NCI-H1930 (cell line): Measurements from ENCODE around the gene UBR7.
"Not testable (repeated sequence)": the region's sequence is repeated elsewhere in the genome, so short reads cannot be mapped to it uniquely, and the experiment has no call there.

Experiments
- DNase-seq, 2 experiments: peaks; one replicate each; lab custom pipeline; 2025; lab: John Stamatoyannopoulos, UW

Gene UBR7, protein sequence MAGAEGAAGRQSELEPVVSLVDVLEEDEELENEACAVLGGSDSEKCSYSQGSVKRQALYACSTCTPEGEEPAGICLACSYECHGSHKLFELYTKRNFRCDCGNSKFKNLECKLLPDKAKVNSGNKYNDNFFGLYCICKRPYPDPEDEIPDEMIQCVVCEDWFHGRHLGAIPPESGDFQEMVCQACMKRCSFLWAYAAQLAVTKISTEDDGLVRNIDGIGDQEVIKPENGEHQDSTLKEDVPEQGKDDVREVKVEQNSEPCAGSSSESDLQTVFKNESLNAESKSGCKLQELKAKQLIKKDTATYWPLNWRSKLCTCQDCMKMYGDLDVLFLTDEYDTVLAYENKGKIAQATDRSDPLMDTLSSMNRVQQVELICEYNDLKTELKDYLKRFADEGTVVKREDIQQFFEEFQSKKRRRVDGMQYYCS

DNA sequence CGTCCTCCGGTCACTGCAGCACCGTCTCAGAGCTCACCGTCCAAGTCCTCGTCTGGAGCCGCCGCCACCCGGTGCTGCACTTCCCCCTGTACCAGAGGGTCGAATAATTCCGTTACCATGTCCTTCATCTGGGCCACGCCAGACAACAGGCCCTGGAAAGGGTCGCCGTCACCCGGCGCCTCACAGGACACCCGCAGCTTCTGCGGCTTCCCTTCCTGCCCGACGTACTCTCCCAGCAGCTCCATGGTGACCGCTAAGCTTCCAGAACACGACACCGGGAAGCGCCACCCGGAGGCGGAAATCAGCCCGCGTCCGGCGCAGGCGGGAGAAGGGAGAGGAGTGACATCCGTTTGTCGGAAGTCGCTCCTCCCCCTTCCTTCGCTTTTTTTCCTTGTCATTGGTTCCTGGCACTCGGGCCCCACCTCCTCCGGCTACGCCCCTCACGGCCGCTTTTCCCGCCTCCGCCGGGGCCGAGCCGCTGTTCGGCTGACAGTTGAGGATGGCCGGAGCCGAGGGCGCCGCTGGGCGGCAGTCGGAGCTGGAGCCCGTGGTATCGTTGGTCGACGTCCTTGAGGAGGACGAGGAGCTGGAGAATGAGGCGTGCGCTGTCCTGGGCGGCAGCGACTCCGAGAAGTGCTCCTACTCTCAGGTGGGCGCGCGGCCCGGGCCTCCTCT is at the start of gene UBR7, which contains the start of gene GON7:
UBR7 (plus strand) TSS at position 464 of the 675 bp plus-strand sequence; CDS start at position 500, 36 bp downstream.
GON7 (minus strand) TSS at position 273 of the 675 bp plus-strand sequence; CDS start at position 245, 28 bp downstream.
- peak; percentile 92 to 93 for DNase-seq

- DNase-seq, result not testable (repeated sequence)
These were observed 48.7 kb upstream of the UBR7 start for GRCh38 chr14:93158349-93158748.

DNA sequence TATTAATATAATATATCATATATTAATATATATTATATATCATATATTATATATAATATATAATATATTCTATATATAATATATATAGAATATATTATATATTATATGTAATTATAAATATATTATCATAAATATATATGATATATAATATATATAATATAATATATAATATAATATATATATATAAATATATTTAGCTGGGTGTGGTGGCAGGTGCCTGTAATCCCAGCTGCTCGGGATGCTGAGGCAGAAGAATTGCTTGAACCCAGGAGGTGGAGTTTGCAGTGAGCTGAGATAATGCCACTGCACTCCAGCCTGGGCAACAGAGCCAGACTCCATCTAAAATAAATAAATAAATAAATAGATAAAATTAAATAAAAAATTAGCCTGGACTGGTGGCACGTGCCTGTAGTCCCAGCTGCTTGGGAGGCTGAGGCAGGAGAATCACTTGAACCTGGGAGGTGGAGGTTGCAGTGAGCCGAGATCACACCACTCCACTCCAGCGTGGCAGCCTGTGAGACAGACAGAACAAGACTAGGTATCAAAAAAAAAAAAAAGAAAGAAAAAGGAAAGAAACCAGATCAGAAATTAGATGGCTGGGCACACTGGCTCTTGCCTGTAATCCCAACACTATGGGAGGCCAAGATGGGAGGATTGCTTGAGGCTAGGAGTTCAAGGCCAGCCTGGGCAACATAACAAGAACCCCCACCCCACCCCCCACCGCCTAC is 47.3 kb upstream of the UBR7 start:
- not testable (repeated sequence) for DNase-seq

GRCh38 chr14:93160353-93160801 is 46.7 kb upstream of the UBR7 start:
- no peak for DNase-seq

GRCh38 chr14:93161411-93161940 is 45.6 kb upstream of the UBR7 start:
- no peak for DNase-seq

GRCh38 chr14:93163564-93163963 is 43.5 kb upstream of the UBR7 start:
- no peak for DNase-seq

GRCh38 chr14:93165271-93166265 is 41.5 kb upstream of the UBR7 start:
- not testable (repeated sequence) for DNase-seq

DNA sequence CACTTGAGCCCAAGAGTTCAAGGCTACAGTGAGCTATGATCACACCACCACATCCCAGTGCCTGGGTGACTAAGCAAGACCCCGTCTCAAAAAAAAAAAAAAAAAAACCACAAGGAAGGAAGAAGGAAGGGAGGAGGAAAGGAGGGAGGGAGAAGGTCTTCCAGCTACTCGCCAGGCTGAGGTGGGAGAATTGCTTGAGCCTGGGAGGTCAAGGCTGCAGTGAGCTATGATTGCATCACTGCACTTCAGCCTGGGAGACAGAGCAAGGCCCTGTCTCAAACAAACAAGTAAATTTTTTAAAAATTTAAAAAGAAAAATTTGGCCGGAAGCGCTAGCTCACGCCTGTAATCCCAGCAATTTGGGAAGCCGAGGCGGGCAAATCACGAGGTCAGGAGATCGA is 38.4 kb upstream of the UBR7 start:
- DNase-seq, result not testable (repeated sequence)

DNA sequence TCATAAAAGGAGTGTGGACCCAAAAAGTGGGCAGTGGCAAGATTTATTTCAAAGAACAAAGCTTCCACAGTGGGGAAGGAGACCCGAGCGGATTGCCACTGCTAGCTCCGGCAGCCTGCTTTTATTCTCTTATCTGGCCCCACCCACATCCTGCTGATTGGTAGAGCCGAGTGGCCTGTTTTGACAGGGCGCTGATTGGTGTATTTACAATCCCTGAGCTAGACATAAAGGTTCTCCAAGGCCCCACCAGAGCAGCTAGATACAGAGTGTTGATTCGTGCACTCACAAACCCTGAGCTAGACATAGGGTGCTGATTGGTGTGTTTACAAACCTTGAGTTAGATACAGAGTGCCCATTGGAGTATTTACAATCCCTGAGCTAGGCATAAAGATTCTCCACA is 37.4 kb upstream of the UBR7 start:
- not testable (repeated sequence) for DNase-seq

GRCh38 chr14:93170141-93170540 is 36.9 kb upstream of the UBR7 start:
- DNase-seq, result not testable (repeated sequence)

DNA sequence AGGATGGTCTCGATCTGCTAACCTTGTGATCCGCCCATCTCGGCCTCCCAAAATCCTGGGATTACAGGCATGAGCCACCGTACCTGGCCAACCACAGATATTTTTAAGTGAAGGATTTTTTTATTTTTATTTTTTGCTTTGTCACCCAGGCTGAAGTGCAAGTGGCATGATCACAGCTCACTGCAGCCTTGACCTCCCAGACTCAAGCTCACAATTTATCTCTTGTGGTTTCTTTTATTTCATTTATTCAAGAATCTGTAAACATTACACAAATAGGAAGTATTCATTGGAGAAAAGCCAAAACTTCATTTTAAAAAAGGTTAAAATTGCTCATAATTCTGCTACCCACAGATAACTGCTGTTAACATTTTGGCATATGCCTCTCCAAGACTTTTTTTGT is 35.7 kb upstream of the UBR7 start:
- no peak for DNase-seq

DNA sequence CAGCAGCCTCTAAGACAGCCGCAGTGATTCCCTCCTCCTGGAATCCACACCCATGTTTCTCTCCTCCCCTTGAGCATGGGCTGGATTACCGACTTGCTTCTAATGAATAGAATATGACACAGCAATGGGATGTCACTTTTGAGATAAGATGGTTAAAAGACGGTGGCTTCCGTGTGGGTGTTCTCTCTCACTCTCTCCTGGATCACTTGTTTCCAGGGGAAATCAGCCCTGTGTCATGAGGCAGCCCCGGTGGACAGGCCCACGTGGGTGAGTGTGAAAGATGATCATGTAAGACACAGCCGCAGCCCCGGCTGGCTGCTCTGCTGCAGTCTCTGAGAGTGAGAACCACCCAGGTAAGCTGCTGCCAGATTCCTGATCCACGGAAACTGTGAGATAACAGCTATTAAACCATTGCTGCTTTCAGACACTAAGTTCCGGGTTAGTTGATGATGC is 33.1 kb upstream of the UBR7 start:
- no peak for DNase-seq

- not testable (repeated sequence) for DNase-seq
These were observed 32.3 kb upstream of the UBR7 start for GRCh38 chr14:93174731-93175130.

- no peak for DNase-seq
These were observed 31.6 kb upstream of the UBR7 start for GRCh38 chr14:93175492-93175891.

DNA sequence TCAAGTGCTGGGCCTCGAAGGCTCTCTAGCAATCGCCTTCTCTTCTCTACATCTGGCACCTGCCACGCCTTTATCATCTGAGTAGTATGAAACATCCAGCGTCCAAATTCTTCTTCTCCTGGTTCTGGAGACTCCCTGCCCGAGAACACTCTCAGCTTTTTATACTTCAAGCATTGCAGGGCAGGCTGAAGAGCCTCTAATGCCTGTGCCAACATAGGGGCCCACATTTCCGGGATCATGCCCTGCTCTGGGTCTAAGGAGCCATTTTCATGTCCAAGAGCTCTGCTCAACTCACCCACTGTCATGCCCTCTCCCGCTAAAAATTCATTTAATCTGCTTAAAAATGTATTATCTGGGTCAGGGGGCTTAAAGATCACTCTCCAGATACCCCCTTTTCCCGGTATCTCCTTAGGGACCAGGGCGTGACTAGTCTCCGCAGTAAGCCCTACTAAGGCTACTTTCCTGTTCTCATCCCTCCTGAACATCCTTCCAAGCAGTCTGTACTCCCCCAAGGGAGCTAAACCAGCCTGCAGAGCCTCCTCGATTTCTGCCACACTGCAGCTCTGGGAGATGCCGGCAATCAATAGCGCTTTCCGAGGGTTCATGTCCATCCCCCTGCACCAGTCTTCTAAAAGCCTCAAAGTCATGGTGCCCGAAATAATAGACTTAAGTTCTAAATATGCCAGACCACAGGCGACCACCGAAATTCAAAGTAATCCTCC is 23.3 kb upstream of the UBR7 start:
- no peak for DNase-seq

DNA sequence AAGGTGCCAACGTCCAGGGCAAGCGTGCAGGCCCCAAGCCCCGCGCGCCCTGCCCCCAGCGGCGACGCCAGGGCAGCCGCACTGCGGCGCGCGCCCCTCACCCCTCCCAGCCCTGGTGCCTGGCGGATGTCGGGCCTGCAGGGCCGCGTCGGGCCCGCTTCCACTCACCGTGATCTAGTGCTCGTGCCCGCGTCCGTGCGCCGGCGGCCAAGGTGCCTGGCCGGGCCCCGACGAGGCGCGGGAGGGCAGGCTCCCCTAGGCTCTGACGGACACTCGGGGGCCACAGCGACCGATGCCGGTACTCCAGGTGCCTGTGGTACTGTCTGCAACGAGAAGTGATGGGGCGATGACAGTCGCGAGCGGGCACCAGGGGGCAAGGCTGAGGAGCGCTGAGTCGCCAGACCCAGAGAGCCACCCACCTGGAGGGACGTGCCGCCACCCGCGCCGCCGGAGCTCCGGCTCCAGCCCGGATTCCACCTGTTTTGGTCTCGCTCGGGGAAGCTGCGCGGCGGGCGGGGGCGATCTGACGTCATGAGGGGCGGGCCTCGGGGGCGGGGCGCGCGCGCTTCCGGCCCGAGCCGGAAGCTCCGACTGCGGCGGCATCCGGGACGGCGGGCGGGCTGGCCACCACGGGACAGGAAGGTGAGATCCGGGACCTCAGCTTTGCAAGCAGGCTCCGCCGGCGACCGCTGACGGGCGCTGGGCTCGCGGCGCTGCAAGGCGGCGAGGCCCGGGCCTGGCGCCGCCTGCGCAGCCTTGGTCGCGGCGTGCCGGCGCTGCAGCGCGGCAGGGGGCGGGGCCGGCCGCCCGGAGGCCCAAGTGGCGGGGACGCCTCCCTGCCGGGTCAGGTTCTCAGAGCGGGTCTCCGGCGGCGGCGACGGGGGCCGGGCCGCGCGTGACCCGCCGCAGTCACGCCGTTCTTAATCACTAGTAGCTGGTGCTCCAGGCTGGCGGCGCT is 22.4 kb upstream of the UBR7 start, which contains the start of the genes LYSET and MOAP1:
LYSET (plus strand) TSS at position 927 of the 958 bp plus-strand sequence. CDS start 89 bp downstream, outside the sequence.
MOAP1 (minus strand) TSS at position 507 of the 958 bp plus-strand sequence. CDS start 655 bp downstream, outside the sequence.
- peak; percentile 68 to 77 for DNase-seq

DNA sequence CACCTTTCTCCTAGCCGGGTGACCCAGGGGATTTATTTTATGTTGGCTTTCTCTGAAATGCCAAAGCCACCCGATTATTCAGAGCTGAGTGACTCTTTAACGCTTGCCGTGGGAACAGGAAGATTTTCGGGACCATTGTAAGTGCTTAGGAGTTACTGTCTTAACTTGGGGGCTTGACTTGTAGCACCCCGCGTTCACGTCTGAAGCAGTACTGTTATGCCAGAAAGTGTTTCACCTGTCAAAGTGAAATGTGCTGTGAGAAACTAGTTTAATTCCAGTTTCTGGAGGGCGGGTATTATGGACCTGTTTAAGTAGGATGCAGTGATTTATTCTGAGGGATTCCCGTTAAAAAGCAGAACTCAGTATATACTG is 21.7 kb upstream of the UBR7 start:
- DNase-seq, result no peak

GRCh38 chr14:93186466-93186865 is 20.6 kb upstream of the UBR7 start:
- DNase-seq, result no peak

DNA sequence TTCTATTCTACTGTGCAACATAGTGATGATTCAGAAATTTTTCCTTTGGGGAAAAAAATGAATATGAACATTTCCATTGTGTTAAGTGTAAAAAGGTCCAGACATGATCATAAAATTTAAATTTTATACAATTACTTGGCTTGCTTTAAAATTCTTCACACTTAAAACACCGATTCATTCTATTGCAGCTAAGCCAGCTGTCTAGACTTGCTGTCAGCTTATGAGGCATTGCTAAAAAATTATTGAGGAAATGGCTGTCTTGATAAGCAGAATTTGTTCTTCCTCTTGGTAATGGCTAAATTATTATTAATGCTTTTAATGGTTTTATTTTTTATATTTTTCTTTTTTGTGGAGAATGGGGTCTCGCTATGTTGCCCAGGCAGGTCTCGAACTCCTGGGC is 20.1 kb upstream of the UBR7 start:
- no peak for DNase-seq
